ENCODE results near the gene RALGDS. TPM values are rescaled to one million over a fixed set of nuclear protein-coding genes. Genes with fewer than 3 reads are reported as not detected.
"Not testable (repeated sequence)": the region's sequence is repeated elsewhere in the genome, so short reads cannot be mapped to it uniquely, and the experiment has no call there.

The RALGDS gene
- total RNA-seq, 2 donors from 2014 or later: 24.2 to 39.7 TPM

- TF ChIP-seq CTCF (IDR thresholded peaks at IDR 0.05): no peak
- H3K4me3 ChIP-seq: no peak overlapping the region
- intact Hi-C loops (cut with DNase I): no loop called here
- H3K9me3 ChIP-seq: no peaks in the 10 kb centered on the region
- no peaks in the 10 kb centered on the region for H3K36me3 ChIP-seq
- H3K27me3 ChIP-seq: no peaks in the 10 kb centered on the region
- H3K4me1 ChIP-seq: no peaks in the 10 kb centered on the region
- DNase-seq: no peak
- no peak overlapping the region for H3K9ac ChIP-seq (ENCODE audit: low read depth in 2 of 2, low read length in 2 of 2)
- no peak overlapping the region for H3K27ac ChIP-seq
Observed at GRCh38 chr9:133065070-133065388, 56.0 kb downstream of the RALGDS start.

DNA sequence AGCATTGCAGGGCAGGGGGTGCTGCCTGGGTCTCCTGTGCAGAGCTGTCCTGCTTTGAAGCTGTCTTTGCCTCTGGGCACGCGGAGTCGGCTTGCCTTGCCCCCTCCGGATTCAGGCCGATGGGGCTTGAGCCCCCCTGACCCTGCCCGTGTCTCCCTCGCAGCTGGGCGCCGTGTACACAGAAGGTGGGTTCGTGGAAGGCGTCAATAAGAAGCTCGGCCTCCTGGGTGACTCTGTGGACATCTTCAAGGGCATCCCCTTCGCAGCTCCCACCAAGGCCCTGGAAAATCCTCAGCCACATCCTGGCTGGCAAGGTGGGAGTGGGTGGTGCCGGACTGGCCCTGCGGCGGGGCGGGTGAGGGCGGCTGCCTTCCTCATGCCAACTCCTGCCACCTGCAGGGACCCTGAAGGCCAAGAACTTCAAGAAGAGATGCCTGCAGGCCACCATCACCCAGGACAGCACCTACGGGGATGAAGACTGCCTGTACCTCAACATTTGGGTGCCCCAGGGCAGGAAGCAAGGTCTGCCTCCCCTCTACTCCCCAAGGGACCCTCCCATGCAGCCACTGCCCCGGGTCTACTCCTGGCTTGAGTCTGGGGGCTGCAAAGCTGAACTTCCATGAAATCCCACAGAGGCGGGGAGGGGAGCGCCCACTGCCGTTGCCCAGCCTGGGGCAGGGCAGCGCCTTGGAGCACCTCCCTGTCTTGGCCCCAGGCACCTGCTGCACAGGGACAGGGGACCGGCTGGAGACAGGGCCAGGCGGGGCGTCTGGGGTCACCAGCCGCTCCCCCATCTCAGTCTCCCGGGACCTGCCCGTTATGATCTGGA lies 56.6 kb downstream of the RALGDS start:
- intact Hi-C loops (cut with DNase I): no loop called here
- Histone ChIP-seq H3K27me3 (no peaks in the 10 kb centered on the region), H3K36me3 (no peaks in the 10 kb centered on the region), H3K9me3 (no peaks in the 10 kb centered on the region), H3K9ac (ENCODE audit: low read depth in 2 of 2, low read length in 2 of 2) (no peak overlapping the region), H3K27ac (no peak overlapping the region), H3K4me1 (no peaks in the 10 kb centered on the region), H3K4me3 (no peak overlapping the region)
- TF ChIP-seq CTCF (IDR thresholded peaks at IDR 0.05): no peak
- DNase-seq: no peak

DNA sequence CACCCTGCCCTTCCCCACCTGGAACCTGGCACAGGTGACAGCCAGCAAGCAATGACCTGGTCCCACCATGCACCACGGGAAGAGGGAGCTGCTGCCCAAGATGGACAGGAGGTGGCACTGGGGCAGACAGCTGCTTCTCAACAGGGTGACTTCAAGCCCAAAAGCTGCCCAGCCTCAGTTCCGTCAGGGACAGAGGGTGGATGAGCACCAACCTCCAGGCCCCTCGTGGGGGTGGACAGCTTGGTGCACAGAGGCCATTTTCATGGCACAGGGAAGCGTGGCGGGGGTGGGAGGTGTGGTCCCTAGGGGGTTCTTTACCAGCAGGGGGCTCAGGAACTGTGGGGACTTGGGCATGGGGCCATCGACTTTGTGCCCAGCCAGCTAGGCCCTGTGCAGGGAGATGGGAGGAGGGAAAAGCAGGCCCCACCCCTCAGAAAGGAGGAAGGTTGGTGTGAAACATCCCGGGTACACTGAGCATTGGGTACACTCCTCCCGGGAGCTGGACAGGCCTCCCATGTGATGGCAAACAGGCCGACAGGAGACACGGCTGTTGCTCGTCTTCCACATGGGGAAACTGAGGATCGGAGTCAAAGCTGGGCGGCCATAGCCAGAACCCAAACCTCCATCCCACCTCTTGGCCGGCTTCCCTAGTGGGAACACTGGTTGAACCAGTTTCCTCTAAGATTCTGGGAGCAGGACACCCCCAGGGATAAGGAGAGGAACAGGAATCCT lies 57.4 kb downstream of the RALGDS start:
- DNase-seq: no peak
- no peaks in the 10 kb centered on the region for H3K36me3 ChIP-seq
- no peaks in the 10 kb centered on the region for H3K27me3 ChIP-seq
- no peak overlapping the region for H3K9ac ChIP-seq (ENCODE audit: low read depth in 2 of 2, low read length in 2 of 2)
- H3K4me3 ChIP-seq: no peak overlapping the region
- H3K27ac ChIP-seq: no peak overlapping the region
- H3K4me1 ChIP-seq: no peaks in the 10 kb centered on the region
- no peak for TF ChIP-seq CTCF (IDR thresholded peaks at IDR 0.05)
- H3K9me3 ChIP-seq: no peaks in the 10 kb centered on the region
- intact Hi-C loops (cut with DNase I): no loop called here

DNA sequence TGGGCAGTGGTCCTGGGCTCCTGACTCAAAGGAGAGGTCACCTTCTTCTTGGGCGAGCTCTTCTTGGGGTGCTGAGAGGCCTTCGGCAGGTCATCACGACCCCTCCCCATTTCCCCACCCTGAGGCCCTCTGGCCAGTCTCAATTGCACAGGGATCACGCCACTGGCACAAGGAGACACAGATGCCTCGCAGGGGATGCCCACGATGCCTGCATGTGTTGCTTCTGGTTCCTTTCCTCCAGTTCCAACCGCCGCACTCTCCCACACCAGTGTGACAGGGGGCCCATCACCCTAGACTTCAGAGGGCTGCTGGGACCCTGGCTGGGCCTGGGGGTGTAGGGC lies 57.9 kb downstream of the RALGDS start:
- Histone ChIP-seq H3K36me3 (no peaks in the 10 kb centered on the region), H3K9me3 (no peaks in the 10 kb centered on the region), H3K4me1 (no peaks in the 10 kb centered on the region), H3K4me3 (no peak overlapping the region), H3K27ac (no peak overlapping the region), H3K9ac (ENCODE audit: low read depth in 2 of 2, low read length in 2 of 2) (no peak overlapping the region), H3K27me3 (no peaks in the 10 kb centered on the region)
- intact Hi-C loops (cut with DNase I): no loop called here
- no peak for DNase-seq
- TF ChIP-seq CTCF (IDR thresholded peaks at IDR 0.05): no peak

DNA sequence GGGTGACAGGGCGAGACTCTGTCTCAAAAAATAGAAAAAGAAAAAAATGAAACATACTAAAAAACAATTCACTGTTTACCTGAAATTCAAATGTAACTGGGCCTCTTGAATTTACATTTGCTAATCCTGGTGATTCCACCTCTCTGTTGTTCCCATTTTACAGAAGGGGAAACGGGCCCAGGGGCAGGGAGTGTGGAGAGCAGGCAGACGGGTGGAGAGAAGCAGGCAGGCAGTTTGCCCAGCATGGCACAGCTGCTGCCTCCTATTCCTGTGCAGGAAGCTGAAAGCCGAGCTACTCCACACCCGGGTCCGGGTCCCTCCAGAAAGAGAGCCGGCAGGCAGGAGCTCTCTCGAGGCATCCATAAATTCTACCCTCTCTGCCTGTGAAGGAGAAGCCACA lies 58.5 kb downstream of the RALGDS start:
- H3K27ac ChIP-seq; H3K9me3 ChIP-seq; H3K4me1 ChIP-seq; intact Hi-C loops (cut with DNase I); H3K36me3 ChIP-seq; H3K27me3 ChIP-seq; H3K9ac ChIP-seq (ENCODE audit: low read depth in 2 of 2, low read length in 2 of 2); DNase-seq; H3K4me3 ChIP-seq: not testable (repeated sequence)

GRCh38 chr9:133061764-133062145 lies 59.3 kb downstream of the RALGDS start, which contains the start of gene CEL:
Gene CEL, plus strand, starts transcription at chr9:133061981. Its CDS starts 22 bp downstream, at chr9:133062003.
- H3K36me3 ChIP-seq; H3K4me1 ChIP-seq; H3K9ac ChIP-seq (ENCODE audit: low read depth in 2 of 2, low read length in 2 of 2); H3K27ac ChIP-seq; intact Hi-C loops (cut with DNase I); H3K4me3 ChIP-seq; DNase-seq; H3K27me3 ChIP-seq; H3K9me3 ChIP-seq: not testable (repeated sequence)

GRCh38 chr9:133061019-133061763 lies 59.8 kb downstream of the RALGDS start:
- intact Hi-C loops (cut with DNase I); DNase-seq; H3K4me3 ChIP-seq; H3K4me1 ChIP-seq; H3K27me3 ChIP-seq; H3K36me3 ChIP-seq; H3K9ac ChIP-seq (ENCODE audit: low read depth in 2 of 2, low read length in 2 of 2); H3K9me3 ChIP-seq; H3K27ac ChIP-seq: not testable (repeated sequence)
